ENCODE measurements around the gene ACTR8.

DNA sequence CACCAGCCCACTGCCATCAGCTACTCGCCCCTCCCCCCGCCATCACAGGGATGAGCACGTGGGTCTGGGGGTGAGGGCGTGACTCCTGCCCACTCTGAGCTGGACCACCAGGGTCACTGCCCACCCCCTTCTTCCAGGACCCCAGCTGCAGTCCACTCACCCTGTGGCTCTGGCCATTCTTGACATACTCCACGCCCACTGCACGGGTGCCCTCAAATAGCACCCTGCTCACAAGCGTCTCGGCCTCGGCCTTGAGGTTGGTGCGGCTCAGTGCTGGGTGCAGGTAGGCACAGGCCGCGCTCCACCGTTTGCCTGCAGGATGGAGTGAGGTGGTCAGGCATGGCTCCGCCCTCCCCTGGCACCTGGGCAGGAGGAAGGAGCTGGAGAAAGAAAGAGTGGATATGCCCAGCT lies 59.6 kb downstream of the ACTR8 start:
- TF ChIP-seq EZH2 (IDR thresholded peaks at IDR 0.05; ENCODE audit: insufficient read depth, poor library complexity, severe bottlenecking), result no peak
- no peak for TF ChIP-seq EZH2phosphoT487 (IDR thresholded peaks at IDR 0.05; ENCODE audit: insufficient read depth, low read depth)

Data from GM23248 (cell line).